Gastroesophageal sphincter (tissue), 3 donors: ENCODE results near the gene APOL2.

ENCODE experiments used
- CTCF ChIP-seq, 4 experiments: fragments of 200-600 bp in 2 of 4; fragments of 450-650 bp in 2 of 4; sonication (generic) in 1 of 4; IDR thresholded peaks; one replicate each; pipeline ENCODE4 v1.5.1; 2017 to 2019; ENCODE audit warnings: antibody characterized with exemption in 4 of 4, mild to moderate bottlenecking in 2 of 4, moderate library complexity in 2 of 4
- EP300 ChIP-seq: sonication (generic); formaldehyde crosslinking; IDR thresholded peaks from one replicate; pipeline ENCODE4 v1.6.1; 2017; ENCODE audit warnings: antibody characterized with exemption, mild to moderate bottlenecking
- POLR2A ChIP-seq, 2 donors: fragments of 450-650 bp; IDR thresholded peaks; one replicate each; pipeline ENCODE4 v1.6.1; 2017; ENCODE audit warnings: antibody characterized with exemption in 2 of 2, mild to moderate bottlenecking in 2 of 2, moderate library complexity in 1 of 2

GRCh38 chr22:36274531-36274930 is 35.2 kb upstream of the APOL2 start:
- no peak for TF ChIP-seq CTCF (IDR thresholded peaks at IDR 0.05)
- TF ChIP-seq EP300: no peak
- no peak for TF ChIP-seq POLR2A (IDR thresholded peaks at IDR 0.05)
